GM19438 (cell line): ENCODE data around the gene RPS6KA1.

Experiments used
- ATAC-seq: cut with Tn5 transposase; IDR thresholded peaks from one replicate; pipeline ENCODE4 v1.9.1; 2021; ENCODE audit warnings: low read depth; ENCODE audit not compliant: unreplicated experiment

RPS6KA1 gene

DNA sequence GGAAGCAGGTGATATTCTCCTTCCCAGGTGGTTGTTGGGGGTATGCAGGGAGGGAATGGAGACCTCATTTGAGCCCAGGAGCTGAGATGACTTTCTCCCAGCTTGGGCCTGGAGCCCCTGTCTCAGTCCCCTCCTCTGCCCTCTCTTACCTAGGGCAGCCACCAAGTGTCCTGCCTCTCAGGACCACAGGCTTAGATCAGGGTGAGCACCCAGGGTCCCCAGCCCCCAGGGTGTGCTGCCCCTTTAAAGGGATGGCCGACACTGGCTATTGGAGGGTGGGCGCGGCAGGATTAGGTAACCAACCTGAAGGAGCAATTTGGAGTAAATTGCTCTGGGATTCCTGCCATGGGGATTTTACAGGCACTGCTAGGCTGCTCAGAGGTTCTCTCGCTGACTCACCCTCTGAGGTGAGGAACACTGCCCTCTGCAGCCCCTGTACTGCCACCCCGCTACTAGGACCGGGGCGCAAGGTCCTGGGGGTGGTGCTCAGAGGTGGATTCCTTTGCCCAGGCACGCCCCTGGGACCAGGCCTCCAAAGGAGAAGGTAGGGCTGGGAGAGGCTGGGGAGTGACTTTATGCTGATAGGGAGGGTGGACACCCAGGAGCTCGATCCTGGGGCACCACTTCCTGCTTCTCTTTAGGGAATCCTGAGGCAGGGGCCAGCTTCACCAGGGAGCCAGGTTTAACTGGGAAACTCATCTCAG, 1.5 kb downstream of the RPS6KA1 start:
- no peak for ATAC-seq

DNA sequence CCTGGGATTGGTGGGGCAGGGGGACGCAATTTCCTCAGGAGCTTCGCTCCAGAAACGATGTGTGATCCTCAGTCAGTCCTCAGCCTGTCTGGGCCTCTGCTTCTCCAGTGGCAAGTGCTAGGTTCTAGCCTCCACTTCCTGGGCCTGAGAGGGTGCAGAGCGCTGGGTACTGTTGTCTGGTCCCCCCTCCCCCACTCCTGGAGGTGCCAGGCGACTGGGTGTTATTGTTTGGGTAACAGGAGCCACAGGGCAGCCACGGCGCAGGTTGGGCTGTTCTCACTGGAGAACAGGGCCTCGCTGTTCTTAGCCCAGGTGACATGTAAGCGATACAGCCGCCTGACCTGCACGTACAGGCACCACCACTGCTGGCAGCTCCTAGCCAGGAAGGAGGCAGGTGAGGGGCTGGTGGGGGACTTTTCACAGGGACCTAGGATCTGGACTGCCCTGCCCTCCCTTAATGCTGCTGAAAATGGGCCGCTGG, 2.1 kb downstream of the RPS6KA1 start:
- no peak for ATAC-seq

DNA sequence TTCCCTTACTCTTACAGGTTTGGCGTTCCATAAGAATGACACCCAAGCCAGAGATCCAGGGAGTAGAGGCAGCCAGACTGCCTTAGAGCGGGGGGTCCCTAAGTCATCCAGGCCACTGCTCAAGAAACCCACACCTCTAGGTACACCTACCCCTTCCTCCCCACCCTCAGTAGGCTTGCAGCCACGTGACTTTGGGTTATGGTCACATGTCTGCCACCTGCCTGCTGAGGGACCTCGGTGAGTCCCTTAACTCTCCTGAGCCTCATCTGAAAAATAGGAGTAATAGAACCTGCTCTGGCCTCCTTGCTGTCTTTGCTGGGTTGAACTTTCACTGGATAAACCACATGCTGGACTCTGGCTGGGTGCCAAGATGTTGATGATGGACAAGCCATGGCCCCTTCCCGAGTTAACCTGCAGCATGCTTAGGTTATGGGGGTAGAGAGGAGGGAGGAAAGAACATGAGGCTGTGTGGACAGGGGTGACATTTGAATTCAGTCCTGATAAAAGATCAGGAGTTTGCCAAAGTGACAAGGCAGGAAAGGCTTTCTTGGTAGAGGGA, 4.5 kb downstream of the RPS6KA1 start:
- ATAC-seq, result no peak

DNA sequence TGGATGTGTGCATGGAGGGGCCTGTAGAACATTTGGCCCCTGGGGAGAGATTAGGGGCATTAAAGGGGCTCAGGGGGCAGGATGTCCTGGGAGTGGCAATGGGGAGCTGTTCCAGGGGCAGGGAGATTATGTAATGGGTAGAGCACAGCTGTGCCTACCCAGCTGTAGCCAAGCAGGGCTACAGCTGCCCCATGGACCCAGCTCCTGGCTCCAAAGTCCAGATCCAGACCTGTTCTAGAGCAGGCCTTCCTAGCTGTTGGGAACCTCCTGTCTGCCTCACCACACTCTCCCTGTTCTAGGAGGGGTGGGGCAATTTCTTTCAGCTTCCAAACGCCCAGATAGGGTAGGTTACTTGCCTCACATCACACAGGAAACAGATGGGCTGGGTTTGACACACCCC, 5.6 kb downstream of the RPS6KA1 start:
- no peak for ATAC-seq

DNA sequence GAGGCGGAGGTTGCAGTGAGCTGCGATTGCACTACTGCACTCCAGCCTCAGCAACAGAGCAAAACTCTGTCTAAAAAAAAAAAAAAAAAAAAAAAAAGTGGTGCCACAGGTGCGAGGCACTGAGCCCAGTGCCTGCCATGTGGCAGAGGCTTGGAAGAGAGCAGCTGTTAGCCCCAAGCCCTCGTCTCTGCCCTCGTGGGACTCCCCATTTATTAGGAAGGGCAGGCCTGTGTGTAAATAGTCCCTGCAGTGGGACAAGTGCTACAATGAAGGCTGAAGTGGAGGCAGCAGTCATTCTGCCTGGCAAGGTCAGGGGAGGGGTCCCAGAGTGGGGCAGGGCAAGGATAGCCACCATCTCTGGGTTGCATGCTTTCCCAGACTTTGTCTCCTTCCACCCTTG, 6.5 kb downstream of the RPS6KA1 start:
- ATAC-seq, result no peak

DNA sequence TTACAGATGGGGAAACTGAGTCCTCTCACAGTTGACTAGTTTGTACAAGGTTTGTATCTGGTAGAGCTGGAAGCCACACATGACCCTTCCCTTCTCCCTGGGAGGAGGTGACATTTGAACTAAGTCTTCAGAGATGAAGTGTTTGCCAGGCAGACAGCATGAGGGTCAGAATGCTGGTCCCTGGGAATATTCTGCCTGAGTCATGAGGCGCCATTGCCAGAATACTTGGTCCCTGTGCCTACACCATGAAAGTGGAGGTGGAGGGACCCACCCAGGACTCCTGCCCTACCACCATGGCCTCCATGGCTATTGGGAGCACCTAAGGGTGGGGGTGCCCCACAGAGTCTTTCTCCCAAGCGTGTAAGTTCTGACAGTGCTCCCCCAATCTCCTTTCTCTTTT, 7.0 kb downstream of the RPS6KA1 start:
- ATAC-seq, result no peak

DNA sequence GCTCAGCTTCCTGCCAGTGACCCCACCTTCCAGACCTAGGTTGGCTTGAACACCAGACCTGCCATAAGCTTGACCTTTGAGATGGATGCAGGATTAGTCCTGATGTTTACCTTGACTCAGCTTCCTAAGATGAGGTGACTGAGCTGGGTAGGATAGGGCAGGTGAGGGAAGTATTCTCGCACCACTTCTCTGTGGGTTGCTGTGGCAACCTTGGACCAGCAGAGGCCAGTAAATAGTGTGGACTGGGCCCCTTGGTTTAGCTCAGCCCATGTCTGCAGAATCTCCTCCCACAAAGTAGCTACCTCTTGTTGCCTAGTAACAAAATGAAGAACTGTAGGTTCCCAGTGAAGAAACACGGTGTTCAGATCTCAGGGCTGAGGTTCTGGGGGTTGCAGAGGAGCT, 8.4 kb downstream of the RPS6KA1 start:
- ATAC-seq, result no peak

DNA sequence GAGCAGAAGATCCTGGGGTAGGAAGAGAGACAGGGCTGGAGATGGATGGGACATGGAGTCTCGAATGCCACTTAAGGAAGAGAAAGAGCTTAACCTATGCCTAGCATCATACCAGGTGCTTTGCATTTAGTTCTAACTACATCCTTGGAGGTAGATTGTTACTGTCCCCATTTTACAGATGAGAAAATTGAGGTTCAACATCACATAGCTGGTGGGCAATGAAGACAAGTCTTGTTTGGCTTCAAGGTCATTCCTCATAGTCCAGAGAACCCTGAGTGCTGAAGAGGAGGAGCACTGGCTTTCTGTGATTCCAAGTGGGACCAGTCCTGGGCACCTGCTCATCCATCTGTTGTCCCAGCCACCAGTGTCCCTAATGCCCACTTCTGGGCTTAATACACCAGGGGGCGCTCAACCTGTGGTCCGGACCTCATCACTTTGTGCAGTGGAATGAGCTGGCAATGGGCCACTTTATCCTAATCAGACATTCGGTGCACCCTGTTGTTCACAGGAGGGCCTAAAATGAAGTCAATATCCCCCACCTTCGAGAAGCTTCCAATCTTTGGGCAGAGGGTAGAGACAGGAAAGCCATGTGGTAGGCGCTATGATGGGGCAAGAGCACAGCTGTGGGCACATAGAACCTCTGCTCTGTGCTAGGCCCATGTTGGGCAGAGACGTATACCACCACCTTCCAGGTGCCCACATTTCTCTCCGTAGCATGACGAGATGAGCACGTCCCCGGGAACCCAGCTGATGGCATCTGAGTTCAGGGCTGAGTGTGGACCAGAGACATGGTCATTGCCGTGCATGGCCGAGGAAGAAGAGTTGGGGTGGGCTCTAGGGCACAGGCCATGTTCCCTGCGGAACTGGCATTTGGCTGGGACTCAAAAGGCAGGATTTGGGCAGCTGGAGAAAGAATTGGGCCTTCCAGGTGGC, 9.2 kb downstream of the RPS6KA1 start:
- no peak for ATAC-seq

DNA sequence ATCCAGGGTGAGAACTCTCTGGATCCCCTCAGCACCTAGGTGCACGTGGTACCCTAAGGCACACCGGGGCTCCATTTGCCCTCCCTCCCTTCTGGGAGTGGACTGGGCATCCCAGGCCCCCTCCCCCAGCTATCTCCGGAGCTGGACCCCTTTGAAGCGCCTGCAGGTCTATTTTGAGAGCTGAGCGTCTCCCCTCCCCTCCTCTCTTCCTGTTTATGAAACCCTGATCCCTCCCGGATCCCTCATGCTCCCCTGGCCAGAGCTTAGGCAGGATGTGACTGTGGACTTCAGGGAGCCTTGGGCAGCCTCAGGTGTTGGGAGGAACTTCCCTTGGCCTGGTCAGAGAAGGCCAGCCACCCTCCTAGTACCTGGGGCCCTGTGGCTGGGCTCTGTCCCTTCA, 10.2 kb downstream of the RPS6KA1 start:
- no peak for ATAC-seq

DNA sequence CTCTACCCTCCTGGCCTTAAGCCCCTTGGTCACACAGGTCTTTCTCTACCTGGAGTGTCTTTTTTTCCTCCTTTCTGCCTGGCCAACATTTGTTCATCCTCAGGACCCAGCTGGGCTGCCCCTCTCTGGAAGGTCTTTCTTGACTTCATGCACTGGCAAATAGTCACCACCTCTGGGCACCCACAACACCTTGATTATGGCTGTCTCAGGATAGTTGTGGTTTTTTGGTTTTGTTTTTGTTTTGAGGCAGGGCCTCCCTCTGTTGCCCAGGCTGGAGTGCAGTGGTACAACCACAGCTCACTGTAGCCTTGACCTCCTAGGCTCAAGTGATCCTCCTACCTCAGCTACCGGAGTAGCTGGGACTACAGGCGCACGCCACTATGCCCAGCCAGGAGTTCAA, 10.8 kb downstream of the RPS6KA1 start:
- no peak for ATAC-seq

DNA sequence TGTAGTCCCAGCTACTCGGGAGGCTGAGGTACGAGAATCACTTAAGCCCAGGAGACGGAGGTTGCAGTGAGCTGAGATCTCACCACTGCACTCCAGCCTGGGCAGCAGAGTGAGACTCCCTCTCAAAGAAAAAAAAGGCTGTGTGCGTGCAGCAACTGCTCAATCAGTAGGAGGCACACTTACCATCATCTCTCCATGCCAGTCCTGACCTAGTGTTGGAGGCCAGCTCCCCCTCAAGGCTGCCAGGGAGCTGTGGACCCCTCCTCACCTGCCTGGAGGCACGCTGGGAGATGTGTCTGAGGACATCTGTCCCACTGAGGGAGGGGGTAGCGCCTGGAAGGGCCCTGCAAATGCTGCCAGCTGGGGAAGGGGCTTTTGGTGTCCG, 11.9 kb downstream of the RPS6KA1 start:
- ATAC-seq, result no peak

DNA sequence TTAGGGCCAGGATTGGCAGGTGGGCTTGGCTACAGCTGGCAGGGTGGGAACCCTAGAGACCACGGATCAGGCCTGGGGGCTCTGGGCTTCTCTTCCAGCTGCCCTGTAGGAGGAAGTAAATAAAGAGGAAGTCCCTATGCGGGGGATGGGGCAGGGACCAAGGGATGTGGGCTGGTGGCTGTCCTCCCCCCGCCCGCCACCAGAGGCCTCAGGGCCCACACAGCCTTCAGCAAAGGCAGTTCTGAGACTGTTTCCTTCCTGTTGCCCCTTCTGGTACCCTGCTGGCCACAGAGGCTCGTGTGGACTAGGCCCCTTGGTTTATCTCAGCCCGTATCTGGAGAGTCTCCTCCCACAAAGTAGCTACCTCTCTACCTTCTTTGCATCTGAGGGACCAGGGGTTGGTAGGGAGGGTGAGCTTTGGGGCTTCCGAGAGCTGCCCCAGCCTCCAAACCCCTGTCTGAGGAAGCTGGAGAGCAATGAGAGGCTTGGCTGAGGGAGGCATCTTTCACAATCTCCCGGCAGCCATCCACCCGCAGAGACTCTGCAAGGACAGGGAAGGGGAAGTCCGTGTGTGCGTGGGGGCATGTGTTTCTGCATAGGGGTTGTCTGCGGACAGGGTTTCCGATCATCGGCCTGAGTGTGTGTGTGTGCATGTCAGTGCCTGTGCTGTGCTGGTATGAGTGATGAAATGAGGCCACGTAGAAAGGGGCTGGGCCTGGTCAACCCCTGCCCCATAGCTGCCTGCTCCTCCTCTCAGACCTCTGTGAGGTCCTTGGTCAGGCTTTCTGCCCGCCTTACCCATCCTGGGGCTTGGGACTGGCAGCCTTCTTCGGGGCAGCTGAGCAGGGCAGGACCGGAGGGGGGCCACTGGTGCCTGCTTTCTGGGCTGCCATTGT, 12.5 kb downstream of the RPS6KA1 start:
- peak; percentile 58 for ATAC-seq

DNA sequence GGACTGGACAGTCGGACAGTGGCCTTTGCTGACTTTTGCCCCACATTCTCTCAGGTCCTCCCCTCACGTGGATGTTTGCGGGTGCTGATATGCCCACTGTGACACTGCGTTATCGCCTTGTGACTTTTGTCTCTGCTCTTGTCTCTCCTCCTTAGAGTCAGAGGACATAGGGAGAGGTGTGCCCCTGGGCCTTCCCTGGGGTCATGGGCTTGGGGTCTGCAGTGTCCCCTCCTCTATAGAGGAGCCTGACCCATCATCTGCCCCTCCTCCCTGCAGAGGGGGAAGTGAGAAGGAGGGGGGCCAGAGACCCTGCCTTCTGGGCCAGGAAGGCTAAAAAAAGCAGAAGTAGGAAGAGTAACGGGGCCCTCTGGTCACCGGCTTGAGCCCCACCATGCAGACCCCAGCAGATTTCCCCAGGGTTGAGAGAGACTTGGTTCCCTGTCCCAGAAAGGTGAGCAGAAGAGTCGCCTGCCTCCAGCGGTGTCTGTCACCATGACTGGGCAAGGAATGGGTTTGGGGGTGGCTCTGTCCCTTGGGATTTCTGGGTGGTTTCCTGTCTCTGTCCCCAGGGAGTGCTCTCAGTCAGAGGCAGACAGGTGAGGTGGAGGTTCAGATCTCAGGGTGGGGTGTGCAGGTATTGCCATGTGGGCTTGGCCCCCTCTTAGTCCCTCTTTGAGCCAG, 13.3 kb downstream of the RPS6KA1 start:
- no peak for ATAC-seq

DNA sequence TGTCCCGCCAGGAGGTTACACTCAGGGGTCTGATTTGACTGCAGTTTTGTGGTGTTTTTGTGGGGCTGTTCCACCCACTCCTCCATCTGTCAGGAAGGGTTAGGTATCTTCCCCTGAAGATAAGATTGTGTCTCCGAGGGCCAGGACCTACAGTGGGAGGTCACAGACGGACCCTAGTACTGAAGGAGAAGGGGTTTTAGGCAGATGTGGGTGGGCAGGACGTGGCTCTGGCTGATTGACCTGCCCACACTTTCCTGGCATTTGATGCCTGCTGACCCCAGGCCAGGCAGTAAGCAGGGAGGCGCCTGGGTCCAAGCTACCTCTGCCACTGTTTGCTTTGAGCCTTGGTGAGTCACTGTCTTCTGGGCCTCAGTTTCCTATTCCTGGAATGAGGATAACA, 13.9 kb downstream of the RPS6KA1 start:
- no peak for ATAC-seq

DNA sequence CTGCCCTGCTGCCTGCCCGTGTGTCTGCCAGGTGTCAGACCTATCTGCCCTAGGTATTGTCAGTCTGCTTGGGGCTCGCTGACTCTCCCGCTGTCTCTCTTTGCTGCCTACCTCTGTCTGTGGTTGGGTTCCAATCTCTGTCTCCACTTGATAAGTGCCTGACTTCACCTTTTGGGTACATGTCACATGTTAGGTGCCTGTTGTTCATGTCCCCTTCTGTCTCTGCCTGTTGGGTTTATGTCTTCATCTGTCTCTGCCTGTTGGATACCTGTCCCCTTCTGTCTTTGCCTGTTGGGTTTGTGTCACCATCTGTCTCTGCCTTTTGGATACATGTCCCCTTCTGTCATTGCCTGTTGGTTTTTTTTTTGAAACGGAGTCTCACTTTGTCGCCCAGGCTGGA, 14.6 kb downstream of the RPS6KA1 start:
- ATAC-seq, result no peak

DNA sequence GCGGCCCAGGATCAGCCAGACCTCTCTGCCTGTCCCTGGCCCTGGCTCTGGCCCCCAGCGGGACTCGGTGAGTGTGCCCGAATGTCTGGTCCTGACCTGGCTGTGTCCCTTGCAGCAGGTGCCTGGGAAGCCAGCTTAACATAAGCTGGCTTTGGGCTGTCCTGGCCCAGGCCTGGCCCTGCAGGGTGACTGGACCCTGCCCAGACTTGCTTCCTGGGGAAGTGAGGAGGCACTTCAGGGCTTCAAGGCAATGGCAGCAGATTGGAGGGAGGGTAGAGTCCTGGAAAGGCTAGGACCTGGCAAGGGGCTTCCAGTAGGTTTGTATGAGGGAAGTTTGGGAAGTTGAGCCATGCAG, 16.4 kb downstream of the RPS6KA1 start:
- no peak for ATAC-seq

DNA sequence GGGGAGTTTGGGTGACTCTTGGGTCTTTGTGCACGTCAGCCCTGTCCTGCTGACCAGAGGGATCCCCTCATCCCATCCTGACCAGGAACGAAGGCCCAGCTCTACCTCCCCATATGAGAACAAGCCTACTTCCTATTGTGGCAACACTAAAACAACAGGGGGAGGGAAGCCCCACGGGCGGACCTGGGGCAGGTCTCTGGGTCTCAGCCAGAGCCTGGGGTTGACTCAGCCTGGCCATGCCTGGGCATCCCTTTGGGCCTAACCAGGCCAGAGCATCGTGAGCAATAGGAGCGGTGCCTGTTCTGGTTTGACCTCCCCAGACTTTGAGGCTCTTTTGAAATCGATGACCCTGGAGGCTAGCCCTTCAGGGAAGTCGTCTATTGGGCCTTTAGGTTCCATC, 16.8 kb downstream of the RPS6KA1 start:
- ATAC-seq, result no peak

DNA sequence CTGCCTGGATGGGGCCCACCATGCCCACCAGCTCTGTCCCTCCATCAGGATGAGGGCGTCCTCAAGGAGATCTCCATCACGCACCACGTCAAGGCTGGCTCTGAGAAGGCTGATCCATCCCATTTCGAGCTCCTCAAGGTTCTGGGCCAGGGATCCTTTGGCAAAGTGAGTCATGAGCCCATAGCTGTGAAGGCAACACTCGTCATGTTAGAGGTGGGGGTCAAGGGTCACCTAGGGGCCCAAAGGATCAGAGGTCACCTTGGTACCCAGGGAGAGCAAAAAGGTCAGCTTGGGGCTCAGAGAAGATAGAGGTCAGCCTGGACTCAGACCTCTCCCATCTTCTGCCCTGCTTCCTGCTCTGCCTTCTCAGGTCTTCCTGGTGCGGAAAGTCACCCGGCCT, 17.3 kb downstream of the RPS6KA1 start:
- ATAC-seq, result no peak

DNA sequence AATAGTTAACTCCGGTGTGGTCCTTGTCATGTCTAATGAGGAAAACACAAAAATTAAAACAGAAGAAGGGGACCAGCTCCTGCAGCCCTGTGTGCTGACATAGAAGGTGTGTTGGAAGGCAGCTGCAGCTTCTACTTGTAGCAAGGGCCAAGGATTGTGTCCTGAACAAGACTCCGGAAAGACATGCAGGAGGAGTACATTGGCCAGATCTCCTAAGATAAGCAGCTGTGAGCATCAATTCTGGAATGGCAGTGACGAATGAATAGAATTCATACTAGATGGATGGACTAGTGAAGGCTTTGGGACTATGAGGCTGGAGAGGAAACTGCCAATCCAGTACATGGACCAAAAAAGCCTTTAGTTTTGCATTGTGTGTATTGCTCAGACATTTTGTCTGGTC, 19.3 kb downstream of the RPS6KA1 start:
- ATAC-seq, result no peak

DNA sequence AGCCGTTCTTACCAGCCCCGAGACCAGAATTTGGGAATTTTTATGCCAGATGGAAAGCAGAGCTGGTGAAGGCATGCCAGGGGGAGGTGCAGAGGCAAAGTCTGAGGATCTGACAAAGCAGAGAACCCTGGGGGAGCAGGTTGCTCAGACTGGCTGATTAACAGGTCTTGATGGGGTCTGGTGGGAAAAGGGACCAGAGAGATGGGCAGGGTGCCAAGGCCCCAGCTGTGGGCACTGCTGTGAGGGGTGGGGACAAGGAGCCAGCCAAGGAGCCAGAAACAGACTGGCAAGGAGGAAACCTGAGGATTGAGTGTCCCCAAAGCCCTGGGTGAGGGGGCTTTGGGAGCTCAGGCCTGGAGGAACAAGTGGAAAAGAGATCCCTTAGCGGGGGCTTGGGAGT, 21.4 kb downstream of the RPS6KA1 start:
- no peak for ATAC-seq
